ENCODE measurements around the gene TIFAB.

TIFAB gene

GRCh38 chr5:135476615-135477581, 24.7 kb upstream of the TIFAB start:
- TF ChIP-seq POLR2AphosphoS5 (IDR thresholded peaks at IDR 0.05; ENCODE audit: low read depth, low read length) (no peak), SIN3A (IDR thresholded peaks at IDR 0.05; ENCODE audit: borderline replicate concordance, insufficient read depth, low read length) (no peak), FOXP2 (optimal IDR thresholded peaks at IDR 0.05; ENCODE audit: borderline replicate concordance, extremely low read depth, extremely low read length, insufficient read depth) (no peak), REST (IDR thresholded peaks at IDR 0.05; ENCODE audit: insufficient read depth in 1 of 2, low read depth in 2 of 2, low read length in 2 of 2) (no peak), TAF1 (IDR thresholded peaks at IDR 0.05; ENCODE audit: borderline replicate concordance, insufficient read depth, low read length) (no peak)

GRCh38 chr5:135473956-135474670, 22.0 kb upstream of the TIFAB start:
- no peak for TF ChIP-seq FOXP2 (optimal IDR thresholded peaks at IDR 0.05; ENCODE audit: borderline replicate concordance, extremely low read depth, extremely low read length, insufficient read depth)
- no peak for TF ChIP-seq SIN3A (IDR thresholded peaks at IDR 0.05; ENCODE audit: borderline replicate concordance, insufficient read depth, low read length)
- TF ChIP-seq REST (IDR thresholded peaks at IDR 0.05; ENCODE audit: insufficient read depth in 1 of 2, low read depth in 2 of 2, low read length in 2 of 2), result no peak
- no peak for TF ChIP-seq TAF1 (IDR thresholded peaks at IDR 0.05; ENCODE audit: borderline replicate concordance, insufficient read depth, low read length)
- TF ChIP-seq POLR2AphosphoS5 (IDR thresholded peaks at IDR 0.05; ENCODE audit: low read depth, low read length), result no peak

- TF ChIP-seq SIN3A (IDR thresholded peaks at IDR 0.05; ENCODE audit: borderline replicate concordance, insufficient read depth, low read length) (no peak), TAF1 (IDR thresholded peaks at IDR 0.05; ENCODE audit: borderline replicate concordance, insufficient read depth, low read length) (no peak), POLR2AphosphoS5 (IDR thresholded peaks at IDR 0.05; ENCODE audit: low read depth, low read length) (no peak), REST (IDR thresholded peaks at IDR 0.05; ENCODE audit: insufficient read depth in 1 of 2, low read depth in 2 of 2, low read length in 2 of 2) (no peak), FOXP2 (optimal IDR thresholded peaks at IDR 0.05; ENCODE audit: borderline replicate concordance, extremely low read depth, extremely low read length, insufficient read depth) (no peak)
Observed at GRCh38 chr5:135472141-135472540, 20.0 kb upstream of the TIFAB start.

- TF ChIP-seq POLR2AphosphoS5 (IDR thresholded peaks at IDR 0.05; ENCODE audit: low read depth, low read length) (no peak), REST (IDR thresholded peaks at IDR 0.05; ENCODE audit: insufficient read depth in 1 of 2, low read depth in 2 of 2, low read length in 2 of 2) (no peak), FOXP2 (optimal IDR thresholded peaks at IDR 0.05; ENCODE audit: borderline replicate concordance, extremely low read depth, extremely low read length, insufficient read depth) (no peak), SIN3A (IDR thresholded peaks at IDR 0.05; ENCODE audit: borderline replicate concordance, insufficient read depth, low read length) (no peak), TAF1 (IDR thresholded peaks at IDR 0.05; ENCODE audit: borderline replicate concordance, insufficient read depth, low read length) (no peak)
Observed at GRCh38 chr5:135471726-135472125, 19.6 kb upstream of the TIFAB start.

Data from PFSK-1 (cell line).